Mammary epithelial cell (primary cell): ENCODE measurements around the gene DNAH1.

Source experiments
- CTCF ChIP-seq, 2 donors: IDR thresholded peaks in 1 of 2; conservative IDR thresholded peaks in 1 of 2; 2 replicates each; pipeline ENCODE4 v1.5.1; 2011 to 2012; ENCODE audit warnings: inconsistent platforms in 2 of 2, low read length in 2 of 2, mild to moderate bottlenecking in 2 of 2, control low read depth in 1 of 2, low read depth in 1 of 2; ENCODE audit not compliant: insufficient read depth in 1 of 2; ENCODE audit errors: extremely low read depth in 1 of 2
- EZH2 ChIP-seq: IDR thresholded peaks from 2 replicates; pipeline ENCODE4 v1.6.1; 2012; ENCODE audit warnings: low read length, inconsistent platforms, borderline replicate concordance

GRCh38 chr3:52401551-52401950 is 85.4 kb downstream of the DNAH1 start:
- TF ChIP-seq EZH2 = no peak
- TF ChIP-seq CTCF (conservative IDR thresholded peaks at IDR 0.05 in 1 of 2, IDR thresholded peaks at IDR 0.05 in 1 of 2; ENCODE audit: extremely low read depth in 1 of 2, insufficient read depth in 1 of 2, low read depth in 1 of 2, low read length in 2 of 2) = no peak
